ENCODE results near the gene PLA2G4F. TPM values are rescaled to one million over a fixed set of nuclear protein-coding genes. Genes with fewer than 3 reads are reported as not detected.
A peak's percentile ranks its signal among the peaks of the same experiment; 100 is the strongest.

Gene PLA2G4F
- total RNA-seq, 3 donors from 2014 or later (not counting 1 experiment from before 2014, with no cell fraction given): not detected

- Histone ChIP-seq H3K4me1 (ENCODE audit: control insufficient read depth, insufficient read depth, low read length) (peaks cover 7% of the 10 kb centered on the region), H3K36me3 (ENCODE audit: control insufficient read depth, insufficient read depth, low read length) (no peaks in the 10 kb centered on the region), H3K27ac (ENCODE audit: low read length) (no peak overlapping the region), H3K27me3 (ENCODE audit: control insufficient read depth, insufficient read depth, low read length) (no peaks in the 10 kb centered on the region), H3K9me3 (ENCODE audit: control insufficient read depth, insufficient read depth, low read length) (no peaks in the 10 kb centered on the region), H3K4me3 (ENCODE audit: low read length) (no peak overlapping the region)
- no peak for ATAC-seq
- peaks cover 1 to 18% of the 10 kb centered on the region in 2 donors for H3K27me3 Mint-ChIP-seq (ENCODE audit: low read depth in 2 of 2)
- no peak for DNase-seq
- H3K9me3 Mint-ChIP-seq: no peaks in the 10 kb centered on the region
- H3K4me3 Mint-ChIP-seq: no peak overlapping the region
- H3K36me3 Mint-ChIP-seq: no peaks in the 10 kb centered on the region
- no peak overlapping the region for H3K27ac Mint-ChIP-seq
- TF ChIP-seq CTCF (IDR thresholded peaks at IDR 0.05): no peak
- H3K4me1 Mint-ChIP-seq: no peaks in the 10 kb centered on the region
- intact Hi-C loops (cut with micrococcal nuclease): no loop called here
- WGBS (ENCODE audit: insufficient coverage): 49% methylated on average over 5 of the region's 6 CpGs
These were observed 53.7 kb downstream of the PLA2G4F start for GRCh38 chr15:42102646-42103235.

- Histone ChIP-seq H3K4me1 (ENCODE audit: control insufficient read depth, insufficient read depth, low read length) (peaks cover 7% of the 10 kb centered on the region), H3K4me3 (ENCODE audit: low read length) (no peak overlapping the region), H3K27me3 (ENCODE audit: control insufficient read depth, insufficient read depth, low read length) (no peaks in the 10 kb centered on the region), H3K27ac (ENCODE audit: low read length) (no peak overlapping the region), H3K36me3 (ENCODE audit: control insufficient read depth, insufficient read depth, low read length) (no peaks in the 10 kb centered on the region), H3K9me3 (ENCODE audit: control insufficient read depth, insufficient read depth, low read length) (no peaks in the 10 kb centered on the region)
- H3K9me3 Mint-ChIP-seq: no peaks in the 10 kb centered on the region
- DNase-seq (no peak), ATAC-seq (no peak)
- no peaks in the 10 kb centered on the region for H3K4me1 Mint-ChIP-seq
- H3K27ac Mint-ChIP-seq: no peak overlapping the region
- TF ChIP-seq CTCF (IDR thresholded peaks at IDR 0.05): no peak
- H3K36me3 Mint-ChIP-seq: no peaks in the 10 kb centered on the region
- intact Hi-C loops (cut with micrococcal nuclease): no loop called here
- WGBS (ENCODE audit: insufficient coverage): 57% methylated on average over 1 of the region's 1 CpG
- H3K4me3 Mint-ChIP-seq: no peak overlapping the region
- peaks cover 4 to 17% of the 10 kb centered on the region in 2 donors for H3K27me3 Mint-ChIP-seq (ENCODE audit: low read depth in 2 of 2)
These were observed 54.6 kb downstream of the PLA2G4F start for GRCh38 chr15:42101861-42102260.

GRCh38 chr15:42100021-42100800 is 56.2 kb downstream of the PLA2G4F start:
- intact Hi-C loops (cut with micrococcal nuclease): no loop called here

More at GRCh38 chr15:42100021-42100800, 56.2 kb downstream of the PLA2G4F start:
- no peaks in the 10 kb centered on the region for H3K36me3 Mint-ChIP-seq
- no peak overlapping the region for H3K4me3 Mint-ChIP-seq
- peaks cover 7% of the 10 kb centered on the region for H3K4me1 ChIP-seq (ENCODE audit: control insufficient read depth, insufficient read depth, low read length)
- ATAC-seq: peak in 1 of 3 donors; percentile 64
- TF ChIP-seq CTCF (IDR thresholded peaks at IDR 0.05): no peak
- no peaks in the 10 kb centered on the region for H3K9me3 ChIP-seq (ENCODE audit: control insufficient read depth, insufficient read depth, low read length)
- no peak overlapping the region for H3K27ac ChIP-seq (ENCODE audit: low read length)
- H3K4me1 Mint-ChIP-seq: no peaks in the 10 kb centered on the region
- WGBS (ENCODE audit: insufficient coverage): 62% methylated on average over 8 of the region's 8 CpGs
- H3K27me3 ChIP-seq (ENCODE audit: control insufficient read depth, insufficient read depth, low read length): no peaks in the 10 kb centered on the region
- H3K27me3 Mint-ChIP-seq (ENCODE audit: low read depth in 2 of 2): peaks cover 5 to 17% of the 10 kb centered on the region in 2 donors
- no peaks in the 10 kb centered on the region for H3K9me3 Mint-ChIP-seq
- no peak for DNase-seq
- H3K27ac Mint-ChIP-seq: no peak overlapping the region
- H3K4me3 ChIP-seq (ENCODE audit: low read length): no peak overlapping the region
- H3K36me3 ChIP-seq (ENCODE audit: control insufficient read depth, insufficient read depth, low read length): no peaks in the 10 kb centered on the region

Measured in natural killer cell (primary cell).